HepG2 (cell line): ENCODE measurements around the gene RETREG2. TPM values are rescaled to one million over a fixed set of nuclear protein-coding genes. Genes with fewer than 3 reads are reported as not detected.

Source experiments
- ARNT2 ChIP-seq: sonication (generic); formaldehyde crosslinking; IDR thresholded peaks from 2 replicates; pipeline ENCODE4 v1.8.0; 2022; ENCODE audit warnings: mild to moderate bottlenecking, low read depth, missing genetic modification reagents, moderate library complexity
- ARNTL ChIP-seq: sonication (generic); formaldehyde crosslinking; IDR thresholded peaks from 2 replicates; pipeline ENCODE4 v1.4.0; 2020; ENCODE audit warnings: mild to moderate bottlenecking, missing genetic modification reagents
- CEBPB ChIP-seq: IDR thresholded peaks from 2 replicates; pipeline ENCODE4 v1.6.1; 2011; ENCODE audit warnings: low read depth, low read length, improper control_type of control experiment, borderline replicate concordance
- GTF2F1 ChIP-seq: fragments of 150-350 bp; IDR thresholded peaks from 2 replicates; pipeline ENCODE4 v1.6.1; 2014; ENCODE audit warnings: low read length
- HOXD1 ChIP-seq: sonication (generic); formaldehyde crosslinking; IDR thresholded peaks from 2 replicates; pipeline ENCODE4 v1.5.0; 2020; ENCODE audit warnings: missing genetic modification reagents
- JUN ChIP-seq: sonication (generic); formaldehyde crosslinking; IDR thresholded peaks from 2 replicates; pipeline ENCODE4 v1.4.0; 2020; ENCODE audit warnings: mild to moderate bottlenecking, missing genetic modification reagents
- MYC ChIP-seq: sonication (generic); formaldehyde crosslinking; IDR thresholded peaks from 2 replicates; pipeline ENCODE4 v1.9.0; 2021; ENCODE audit warnings: missing genetic modification reagents, borderline replicate concordance
- POGK ChIP-seq: sonication (generic); formaldehyde crosslinking; conservative IDR thresholded peaks from 2 replicates; pipeline ENCODE4 v1.8.0; 2022; ENCODE audit warnings: mild to moderate bottlenecking, moderate library complexity, missing genetic modification reagents
- PPARG ChIP-seq: conservative IDR thresholded peaks from 2 replicates; pipeline ENCODE4 v1.6.1; 2016; ENCODE audit warnings: missing biosample characterization, missing genetic modification reagents
- SOX13 ChIP-seq, 3 experiments: fragments of 450-650 bp in 1 of 3; sonication (generic) in 1 of 3; formaldehyde crosslinking in 1 of 3; IDR thresholded peaks in 2 of 3; conservative IDR thresholded peaks in 1 of 3; 2 replicates each; pipeline versions ENCODE4 v1.5.0 to v1.6.1; 2016 to 2020; ENCODE audit warnings: antibody characterized with exemption in 1 of 3, mild to moderate bottlenecking in 1 of 3, missing compliant biosample characterization in 1 of 3, missing genetic modification reagents in 1 of 3, moderate library complexity in 1 of 3
- TP53 ChIP-seq: sonication (generic); formaldehyde crosslinking; conservative IDR thresholded peaks from 2 replicates; pipeline ENCODE4 v1.4.0; 2020; ENCODE audit warnings: missing genetic modification reagents
- TRIM24 ChIP-seq: sonication (generic); formaldehyde crosslinking; IDR thresholded peaks from 2 replicates; pipeline ENCODE4 v1.8.0; 2022; ENCODE audit warnings: mild to moderate bottlenecking, missing genetic modification reagents
- ZNF292 ChIP-seq: sonication (generic); formaldehyde crosslinking; IDR thresholded peaks from 2 replicates; pipeline ENCODE4 v1.8.1; 2022; ENCODE audit warnings: mild to moderate bottlenecking, low read depth, missing genetic modification reagents, borderline replicate concordance
- ZNF367 ChIP-seq: sonication (generic); formaldehyde crosslinking; IDR thresholded peaks from 2 replicates; pipeline ENCODE4 v1.4.0; 2020; ENCODE audit warnings: missing genetic modification reagents, borderline replicate concordance
- ZNF782 ChIP-seq: sonication (generic); formaldehyde crosslinking; IDR thresholded peaks from 2 replicates; pipeline ENCODE4 v1.4.0; 2020; ENCODE audit warnings: missing genetic modification reagents, mild to moderate bottlenecking, borderline replicate concordance
- polyA plus RNA-seq, 8 experiments: library from polyadenylated mRNA; depleted of rRNA in 3 of 8; stranded (reverse) in 7 of 8; unstranded in 1 of 8; fragments of >200 nt; fragmentation: Illumina TruSeq in 4 of 8; extraction: Trizol in 4 of 8; gene quantifications; 2 replicates each; pipeline versions ENCODE4 v1.2.1 to v1.2.3, GENCODE V29; 2011 to 2016; ENCODE audit warnings: low read depth in 4 of 8, missing spikeins in 1 of 8, mixed read lengths in 1 of 8; ENCODE audit not compliant: insufficient read depth in 1 of 8
- total RNA-seq, 5 experiments: library from RNA; depleted of rRNA; stranded (reverse); fragments of >200 nt; fragmentation: Illumina TruSeq; extraction: Trizol; gene quantifications; 2 replicates each; pipeline ENCODE4 v1.2.3, GENCODE V29; 2016; ENCODE audit warnings: low read depth in 1 of 5
- TF ChIP-seq, protein P1 (sequence below): sonication (generic); formaldehyde crosslinking; IDR thresholded peaks from 2 replicates; pipeline ENCODE4 v1.4.0; 2020; ENCODE audit warnings: mild to moderate bottlenecking, missing genetic modification reagents
- TF ChIP-seq, protein P2 (sequence below): sonication (generic); formaldehyde crosslinking; IDR thresholded peaks from 2 replicates; pipeline ENCODE4 v1.5.0; 2020; ENCODE audit warnings: mild to moderate bottlenecking, missing genetic modification reagents, borderline replicate concordance
- TF ChIP-seq, protein P3 (sequence below): sonication (generic); formaldehyde crosslinking; conservative IDR thresholded peaks from 2 replicates; pipeline ENCODE4 v1.4.0; 2020; ENCODE audit warnings: mild to moderate bottlenecking, missing genetic modification reagents, moderate library complexity

Gene RETREG2
- total and polyA plus RNA-seq, 2 of the 13 experiments (the other 11 are each of a cell fraction or from before 2014, with no cell fraction given): 86.0 to 134 TPM

DNA sequence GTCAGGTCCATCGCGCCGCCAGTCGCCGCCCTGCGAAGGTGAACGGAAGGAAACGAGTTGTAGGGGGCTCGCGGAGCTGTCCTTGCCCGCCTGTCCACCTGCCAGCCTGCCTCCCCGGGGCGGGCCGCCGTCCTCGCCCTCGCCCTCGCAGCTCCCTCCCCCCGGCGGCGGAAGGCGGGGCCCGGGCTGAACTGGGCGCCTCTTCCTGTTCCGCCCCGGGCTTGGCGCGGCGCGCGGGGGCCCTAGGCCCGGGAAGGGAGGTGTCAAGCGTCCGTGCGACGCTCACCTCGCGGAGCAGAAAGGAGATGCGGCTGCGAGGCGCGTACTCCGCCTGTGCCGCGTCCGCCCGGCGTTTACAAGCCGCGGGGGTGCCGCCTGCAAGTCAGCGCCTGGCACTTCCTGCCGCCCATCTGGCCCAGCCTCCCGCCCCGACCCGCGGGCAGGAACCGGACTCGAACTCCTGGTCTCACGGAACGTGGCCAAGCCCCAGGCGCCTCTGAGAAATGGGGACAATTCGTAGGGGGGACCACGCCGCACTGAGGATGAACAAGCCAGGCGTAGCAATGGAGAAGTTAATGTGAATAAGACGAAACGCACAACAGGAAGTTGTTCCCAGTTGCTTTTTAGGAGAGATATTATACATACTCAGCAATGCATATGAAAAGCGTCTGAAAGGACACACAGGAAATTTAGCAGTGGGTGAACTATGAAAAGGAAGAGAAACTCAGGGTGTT, 1.1 kb upstream of the RETREG2 start, which contains the start of gene CNPPD1 (continued):
- TF ChIP-seq, protein P1, sequence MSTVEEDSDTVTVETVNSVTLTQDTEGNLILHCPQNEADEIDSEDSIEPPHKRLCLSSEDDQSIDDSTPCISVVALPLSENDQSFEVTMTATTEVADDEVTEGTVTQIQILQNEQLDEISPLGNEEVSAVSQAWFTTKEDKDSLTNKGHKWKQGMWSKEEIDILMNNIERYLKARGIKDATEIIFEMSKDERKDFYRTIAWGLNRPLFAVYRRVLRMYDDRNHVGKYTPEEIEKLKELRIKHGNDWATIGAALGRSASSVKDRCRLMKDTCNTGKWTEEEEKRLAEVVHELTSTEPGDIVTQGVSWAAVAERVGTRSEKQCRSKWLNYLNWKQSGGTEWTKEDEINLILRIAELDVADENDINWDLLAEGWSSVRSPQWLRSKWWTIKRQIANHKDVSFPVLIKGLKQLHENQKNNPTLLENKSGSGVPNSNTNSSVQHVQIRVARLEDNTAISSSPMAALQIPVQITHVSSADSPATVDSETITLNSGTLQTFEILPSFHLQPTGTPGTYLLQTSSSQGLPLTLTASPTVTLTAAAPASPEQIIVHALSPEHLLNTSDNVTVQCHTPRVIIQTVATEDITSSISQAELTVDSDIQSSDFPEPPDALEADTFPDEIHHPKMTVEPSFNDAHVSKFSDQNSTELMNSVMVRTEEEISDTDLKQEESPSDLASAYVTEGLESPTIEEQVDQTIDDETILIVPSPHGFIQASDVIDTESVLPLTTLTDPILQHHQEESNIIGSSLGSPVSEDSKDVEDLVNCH (CRISPR knock-in tag): peak; percentile 63; the same call in 1 of the 2 replicates
- peak; percentile 99 for TF ChIP-seq POGK (CRISPR knock-in tag)
- TF ChIP-seq ARNTL (CRISPR knock-in tag): peak; percentile 85
- no peak for TF ChIP-seq TRIM24
- peak; percentile 92 for TF ChIP-seq HOXD1 (CRISPR knock-in tag)
- 0 out of 2 replicates have a peak, but pooled peaks have one; percentile 30 for TF ChIP-seq JUN
- peak; percentile 99 for TF ChIP-seq ARNT2 (CRISPR knock-in tag)
- no peak for TF ChIP-seq CEBPB
- TF ChIP-seq TP53 (CRISPR knock-in tag): 0 out of 2 replicates have a peak, but pooled peaks have one; percentile 65
- peak; percentile 88 for TF ChIP-seq ZNF782 (CRISPR knock-in tag)
- TF ChIP-seq ZNF367 (CRISPR knock-in tag): peak; percentile 93
- TF ChIP-seq, protein P2, sequence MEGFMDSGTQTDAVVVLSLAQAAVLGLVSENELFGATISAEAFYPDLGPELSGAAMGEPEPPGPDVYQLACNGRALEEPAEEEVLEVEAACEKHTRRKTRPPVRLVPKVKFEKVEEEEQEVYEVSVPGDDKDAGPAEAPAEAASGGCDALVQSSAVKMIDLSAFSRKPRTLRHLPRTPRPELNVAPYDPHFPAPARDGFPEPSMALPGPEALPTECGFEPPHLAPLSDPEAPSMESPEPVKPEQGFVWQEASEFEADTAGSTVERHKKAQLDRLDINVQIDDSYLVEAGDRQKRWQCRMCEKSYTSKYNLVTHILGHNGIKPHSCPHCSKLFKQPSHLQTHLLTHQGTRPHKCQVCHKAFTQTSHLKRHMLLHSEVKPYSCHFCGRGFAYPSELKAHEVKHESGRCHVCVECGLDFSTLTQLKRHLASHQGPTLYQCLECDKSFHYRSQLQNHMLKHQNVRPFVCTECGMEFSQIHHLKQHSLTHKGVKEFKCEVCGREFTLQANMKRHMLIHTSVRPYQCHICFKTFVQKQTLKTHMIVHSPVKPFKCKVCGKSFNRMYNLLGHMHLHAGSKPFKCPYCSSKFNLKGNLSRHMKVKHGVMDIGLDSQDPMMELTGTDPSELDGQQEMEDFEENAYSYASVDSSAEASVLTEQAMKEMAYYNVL: peak; percentile 72
- peak; percentile 69 for TF ChIP-seq PPARG
- TF ChIP-seq, protein P3, sequence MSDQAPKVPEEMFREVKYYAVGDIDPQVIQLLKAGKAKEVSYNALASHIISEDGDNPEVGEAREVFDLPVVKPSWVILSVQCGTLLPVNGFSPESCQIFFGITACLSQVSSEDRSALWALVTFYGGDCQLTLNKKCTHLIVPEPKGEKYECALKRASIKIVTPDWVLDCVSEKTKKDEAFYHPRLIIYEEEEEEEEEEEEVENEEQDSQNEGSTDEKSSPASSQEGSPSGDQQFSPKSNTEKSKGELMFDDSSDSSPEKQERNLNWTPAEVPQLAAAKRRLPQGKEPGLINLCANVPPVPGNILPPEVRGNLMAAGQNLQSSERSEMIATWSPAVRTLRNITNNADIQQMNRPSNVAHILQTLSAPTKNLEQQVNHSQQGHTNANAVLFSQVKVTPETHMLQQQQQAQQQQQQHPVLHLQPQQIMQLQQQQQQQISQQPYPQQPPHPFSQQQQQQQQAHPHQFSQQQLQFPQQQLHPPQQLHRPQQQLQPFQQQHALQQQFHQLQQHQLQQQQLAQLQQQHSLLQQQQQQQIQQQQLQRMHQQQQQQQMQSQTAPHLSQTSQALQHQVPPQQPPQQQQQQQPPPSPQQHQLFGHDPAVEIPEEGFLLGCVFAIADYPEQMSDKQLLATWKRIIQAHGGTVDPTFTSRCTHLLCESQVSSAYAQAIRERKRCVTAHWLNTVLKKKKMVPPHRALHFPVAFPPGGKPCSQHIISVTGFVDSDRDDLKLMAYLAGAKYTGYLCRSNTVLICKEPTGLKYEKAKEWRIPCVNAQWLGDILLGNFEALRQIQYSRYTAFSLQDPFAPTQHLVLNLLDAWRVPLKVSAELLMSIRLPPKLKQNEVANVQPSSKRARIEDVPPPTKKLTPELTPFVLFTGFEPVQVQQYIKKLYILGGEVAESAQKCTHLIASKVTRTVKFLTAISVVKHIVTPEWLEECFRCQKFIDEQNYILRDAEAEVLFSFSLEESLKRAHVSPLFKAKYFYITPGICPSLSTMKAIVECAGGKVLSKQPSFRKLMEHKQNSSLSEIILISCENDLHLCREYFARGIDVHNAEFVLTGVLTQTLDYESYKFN: peak; percentile 82; the same call in 1 of the 2 replicates
- no peak; the same call in 1 of the 2 replicates for TF ChIP-seq SOX13 (IDR thresholded peaks at IDR 0.05)
- TF ChIP-seq SOX13 (CRISPR knock-in tag; conservative IDR thresholded peaks at IDR 0.05 in 1 of 2, IDR thresholded peaks at IDR 0.05 in 1 of 2): peak in 1 of 2 experiments; percentile 74; a peak in 2 of 4 replicates
- peak; percentile 95 for TF ChIP-seq MYC
- no peak for TF ChIP-seq GTF2F1
- TF ChIP-seq ZNF292 (CRISPR knock-in tag): no peak
